A673 (cell line): ENCODE measurements around the gene KCNK17. TPM values are rescaled to one million over a fixed set of nuclear protein-coding genes. Genes with fewer than 3 reads are reported as not detected.

Source experiments
- BruUV-seq: library from RNA; stranded (reverse); fragments of 400-500 nt; replicated peaks from 2 replicates; lab custom pipeline; 2021; lab: Mats Ljungman, UMichigan
- CTCF ChIA-PET: fragments of 300-600 bp; sonication (Branson Sonifier 250); formaldehyde crosslinking; loops from one replicate; lab custom pipeline; 2022; ENCODE audit warnings: antibody characterized with exemption; lab: Charles Lee
- POLR2A ChIA-PET: fragments of 300-600 bp; sonication (Branson Sonifier 250); formaldehyde crosslinking; loops from one replicate; lab custom pipeline; 2022; ENCODE audit warnings: antibody characterized with exemption; ENCODE audit not compliant: low non-redundant PET; lab: Charles Lee
- DNase-seq: peaks from one replicate; pipeline ENCODE4 v3.0.0-alpha.2; 2015; ENCODE audit warnings: low spot score
- H3K27ac ChIP-seq: fragments of 200-600 bp; sonication (generic); 2 replicates; pipeline ENCODE4 v1.5.1; 2016; ENCODE audit warnings: mixed run types, low read depth, mild to moderate bottlenecking, mixed read lengths, antibody characterized with exemption, low read length; ENCODE audit not compliant: poor library complexity, severe bottlenecking
- H3K27me3 ChIP-seq: fragments of 200-600 bp; sonication (generic); replicated peaks from 2 replicates; pipeline ENCODE4 v1.6.1; 2017; ENCODE audit warnings: mixed run types, low read depth, mild to moderate bottlenecking, mixed read lengths, antibody characterized with exemption, low read length; ENCODE audit not compliant: insufficient read depth, poor library complexity
- H3K36me3 ChIP-seq: fragments of 200-600 bp; sonication (generic); 2 replicates; pipeline ENCODE4 v1.6.1; 2016; ENCODE audit warnings: mixed run types, mild to moderate bottlenecking, mixed read lengths, antibody characterized with exemption, low read length; ENCODE audit not compliant: insufficient read depth, poor library complexity, severe bottlenecking
- H3K4me1 ChIP-seq: fragments of 200-600 bp; sonication (generic); 2 replicates; pipeline ENCODE4 v1.6.1; 2017; ENCODE audit warnings: mixed run types, mild to moderate bottlenecking, mixed read lengths, antibody characterized with exemption, low read length; ENCODE audit not compliant: insufficient read depth, poor library complexity, severe bottlenecking
- H3K4me3 ChIP-seq: fragments of 200-600 bp; sonication (generic); 2 replicates; pipeline ENCODE4 v1.5.1; 2016; ENCODE audit warnings: low read depth, mixed run types, mild to moderate bottlenecking, mixed read lengths, low read length; ENCODE audit not compliant: poor library complexity, severe bottlenecking
- H3K9me3 ChIP-seq: fragments of 200-600 bp; sonication (generic); 2 replicates; pipeline ENCODE4 v1.6.1; 2016; ENCODE audit warnings: mixed run types, low read depth, mild to moderate bottlenecking, mixed read lengths, antibody characterized with exemption, low read length; ENCODE audit not compliant: poor library complexity, severe bottlenecking
- CTCF ChIP-seq: fragments of 300-800, 200-600 bp; sonication (generic); conservative IDR thresholded peaks from 2 replicates; pipeline ENCODE4 v1.5.1; 2017; ENCODE audit warnings: low read depth, mild to moderate bottlenecking, antibody characterized with exemption, low read length, moderate library complexity, mixed read lengths
- EZH2 ChIP-seq: fragments of 200-600 bp; sonication (generic); IDR thresholded peaks from 2 replicates; pipeline ENCODE4 v1.6.1; 2017; ENCODE audit warnings: borderline replicate concordance, low read depth, mild to moderate bottlenecking, mixed read lengths, antibody characterized with exemption, low read length; ENCODE audit not compliant: poor library complexity, severe bottlenecking
- intact Hi-C: fragments of 100-400 bp; cut with micrococcal nuclease; formaldehyde crosslinking; loops from one replicate; pipeline ENCODE4 v1.10.0; 2022; ENCODE audit not compliant: unreplicated experiment
- total RNA-seq: library from RNA; stranded (reverse); gene quantifications from 2 replicates; pipeline ENCODE4 v1.2.3, GENCODE V29; 2021

KCNK17 gene
- total RNA-seq, 1 experiment from 2014 or later = not detected

- ChIA-PET POLR2A (no interaction called here), CTCF (no interaction called here)
- intact Hi-C loops = no loop called here
- Histone ChIP-seq H3K36me3 (no peaks in the 10 kb centered on the region), H3K4me1 (peaks cover 7% of the 10 kb centered on the region), H3K9me3 (no peaks in the 10 kb centered on the region), H3K4me3 (no peak overlapping the region), H3K27me3 (no peaks in the 10 kb centered on the region), H3K27ac (no peak overlapping the region)
- TF ChIP-seq EZH2 = no peak
- TF ChIP-seq CTCF = no peak
- BruUV-seq = no TSS peak
- DNase-seq = no peak
Measured at GRCh38 chr6:39353698-39354315, 39.6 kb upstream of the KCNK17 start.

GRCh38 chr6:39350723-39351505, 36.7 kb upstream of the KCNK17 start:
- BruUV-seq = no TSS peak
- intact Hi-C loops = no loop called here
- POLR2A ChIA-PET = no interaction called here
- H3K4me3 ChIP-seq = no peak overlapping the region
- no peak overlapping the region for H3K27ac ChIP-seq
- no peak for DNase-seq
- H3K9me3 ChIP-seq = no peaks in the 10 kb centered on the region
- no peak for TF ChIP-seq CTCF
- no peak for TF ChIP-seq EZH2
- H3K4me1 ChIP-seq = no peaks in the 10 kb centered on the region
- H3K36me3 ChIP-seq = no peaks in the 10 kb centered on the region
- CTCF ChIA-PET = no interaction called here
- H3K27me3 ChIP-seq = no peaks in the 10 kb centered on the region

- DNase-seq = no peak
- BruUV-seq = no TSS peak
- intact Hi-C loops = no loop called here
- Histone ChIP-seq H3K4me3 (no peak overlapping the region), H3K4me1 (no peaks in the 10 kb centered on the region), H3K9me3 (no peaks in the 10 kb centered on the region), H3K27ac (no peak overlapping the region), H3K36me3 (no peaks in the 10 kb centered on the region), H3K27me3 (no peaks in the 10 kb centered on the region)
- CTCF ChIA-PET = interaction anchor here (1.2 kb wide), 1 partner anchor 13 kb away, joined by 3 read pairs; no protein-coding TSS in a partner anchor
- TF ChIP-seq EZH2 (no peak), CTCF (no peak)
- POLR2A ChIA-PET = no interaction called here
Measured at GRCh38 chr6:39348740-39349139, 34.5 kb upstream of the KCNK17 start.
